ENCODE measurements around the gene MAPK6. TPM values are rescaled to one million over a fixed set of nuclear protein-coding genes. Genes with fewer than 3 reads are reported as not detected.
"Not testable (repeated sequence)": the region's sequence is repeated elsewhere in the genome, so short reads cannot be mapped to it uniquely, and the experiment has no call there.

The MAPK6 gene
- total RNA-seq, 1 experiment from 2014 or later, result 35.9 TPM

DNA sequence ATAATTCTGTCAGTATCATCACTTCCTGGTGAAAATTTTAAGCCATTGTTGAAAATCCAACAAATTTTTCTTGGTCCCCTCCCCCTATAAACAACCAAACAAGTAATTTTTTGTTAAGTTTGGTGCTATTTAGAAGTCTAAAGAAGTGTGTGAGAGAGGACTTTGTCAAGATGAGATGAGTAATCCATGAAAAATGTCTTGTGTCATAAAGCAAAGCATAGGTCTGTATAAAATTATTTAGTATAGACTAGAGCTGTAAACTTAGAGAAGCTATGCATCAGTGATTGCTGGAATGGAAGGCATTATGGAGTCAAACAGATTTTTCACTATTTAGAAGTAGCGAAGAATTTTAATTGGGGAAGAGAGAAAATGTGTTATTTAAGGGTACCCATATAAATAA lies 31.4 kb downstream of the MAPK6 start:
- H3K27me3 Mint-ChIP-seq (ENCODE audit: unreplicated experiment), result no peaks in the 10 kb centered on the region
- CTCF ChIA-PET, result interaction anchor here (1.5 kb wide), 1 partner anchor 29 kb away, joined by 4 read pairs; no protein-coding TSS in a partner anchor
- no peaks in the 10 kb centered on the region for H3K9me3 Mint-ChIP-seq (ENCODE audit: low read depth, unreplicated experiment)
- H3K4me3 Mint-ChIP-seq (ENCODE audit: low read depth, unreplicated experiment), result no peak overlapping the region
- H3K4me1 Mint-ChIP-seq (ENCODE audit: low read depth, unreplicated experiment), result peaks cover 8% of the 10 kb centered on the region
- no TSS peak for BruUV-seq (replicated peaks)
- H3K36me3 Mint-ChIP-seq (ENCODE audit: insufficient read depth, unreplicated experiment), result peaks cover 31% of the 10 kb centered on the region
- TF ChIP-seq, protein P1, sequence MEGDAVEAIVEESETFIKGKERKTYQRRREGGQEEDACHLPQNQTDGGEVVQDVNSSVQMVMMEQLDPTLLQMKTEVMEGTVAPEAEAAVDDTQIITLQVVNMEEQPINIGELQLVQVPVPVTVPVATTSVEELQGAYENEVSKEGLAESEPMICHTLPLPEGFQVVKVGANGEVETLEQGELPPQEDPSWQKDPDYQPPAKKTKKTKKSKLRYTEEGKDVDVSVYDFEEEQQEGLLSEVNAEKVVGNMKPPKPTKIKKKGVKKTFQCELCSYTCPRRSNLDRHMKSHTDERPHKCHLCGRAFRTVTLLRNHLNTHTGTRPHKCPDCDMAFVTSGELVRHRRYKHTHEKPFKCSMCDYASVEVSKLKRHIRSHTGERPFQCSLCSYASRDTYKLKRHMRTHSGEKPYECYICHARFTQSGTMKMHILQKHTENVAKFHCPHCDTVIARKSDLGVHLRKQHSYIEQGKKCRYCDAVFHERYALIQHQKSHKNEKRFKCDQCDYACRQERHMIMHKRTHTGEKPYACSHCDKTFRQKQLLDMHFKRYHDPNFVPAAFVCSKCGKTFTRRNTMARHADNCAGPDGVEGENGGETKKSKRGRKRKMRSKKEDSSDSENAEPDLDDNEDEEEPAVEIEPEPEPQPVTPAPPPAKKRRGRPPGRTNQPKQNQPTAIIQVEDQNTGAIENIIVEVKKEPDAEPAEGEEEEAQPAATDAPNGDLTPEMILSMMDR (IDR thresholded peaks at IDR 0.05; ENCODE audit: unreplicated experiment), result no peak
- DNase-seq, result no peak
- no peak overlapping the region for H3K27ac Mint-ChIP-seq (ENCODE audit: unreplicated experiment)
- intact Hi-C loops (cut with micrococcal nuclease; ENCODE audit: unreplicated experiment), result no loop called here

DNA sequence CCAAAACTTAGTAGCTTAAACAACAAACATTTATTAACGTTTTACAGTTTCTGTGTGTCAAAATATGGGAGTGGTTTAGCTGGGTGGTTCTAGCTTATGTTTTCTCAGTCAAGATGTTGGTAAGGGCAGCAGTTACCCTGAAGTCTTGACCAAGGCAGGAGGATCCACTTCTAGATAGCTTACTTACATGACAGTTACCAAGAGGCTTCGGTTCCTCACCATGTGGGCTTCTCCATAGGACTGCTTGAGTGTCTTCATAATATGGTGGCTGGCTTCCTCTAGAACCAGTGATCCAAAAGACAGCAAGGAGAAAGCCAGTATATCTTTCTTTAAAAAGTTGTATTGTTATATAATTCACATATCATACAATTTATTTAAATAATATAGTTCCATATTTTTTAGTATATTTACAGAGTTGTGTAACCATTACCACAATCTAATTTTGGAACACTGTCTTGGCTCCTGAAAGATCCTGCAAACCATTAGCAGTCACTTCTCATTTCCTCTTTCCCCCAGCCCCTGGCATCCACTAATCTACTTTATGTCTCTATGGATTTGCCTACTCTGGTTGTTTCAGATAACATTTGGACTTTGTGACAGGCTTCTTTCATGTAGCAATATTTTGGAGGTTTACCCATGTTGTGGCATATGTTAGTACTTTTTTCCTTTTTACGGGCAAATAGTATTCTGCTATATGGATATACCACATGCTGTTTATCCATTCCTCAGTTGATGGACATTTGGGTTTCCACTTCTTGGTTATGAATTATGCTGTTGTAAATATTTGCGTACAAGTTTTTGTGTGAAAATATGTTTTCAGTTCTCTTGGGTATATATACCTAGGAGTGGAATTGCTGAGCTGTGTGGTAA lies 33.3 kb downstream of the MAPK6 start:
- peaks cover 8% of the 10 kb centered on the region for H3K4me1 Mint-ChIP-seq (ENCODE audit: low read depth, unreplicated experiment)
- peaks cover 30% of the 10 kb centered on the region for H3K36me3 Mint-ChIP-seq (ENCODE audit: insufficient read depth, unreplicated experiment)
- no peak overlapping the region for H3K27ac Mint-ChIP-seq (ENCODE audit: unreplicated experiment)
- TF ChIP-seq, protein P1 (IDR thresholded peaks at IDR 0.05; ENCODE audit: unreplicated experiment), result no peak
- DNase-seq, result no peak
- H3K4me3 Mint-ChIP-seq (ENCODE audit: low read depth, unreplicated experiment), result no peak overlapping the region
- H3K27me3 Mint-ChIP-seq (ENCODE audit: unreplicated experiment), result no peaks in the 10 kb centered on the region
- H3K9me3 Mint-ChIP-seq (ENCODE audit: low read depth, unreplicated experiment), result no peaks in the 10 kb centered on the region
- intact Hi-C loops (cut with micrococcal nuclease; ENCODE audit: unreplicated experiment), result no loop called here
- CTCF ChIA-PET, result no interaction called here
- BruUV-seq (replicated peaks), result no TSS peak

DNA sequence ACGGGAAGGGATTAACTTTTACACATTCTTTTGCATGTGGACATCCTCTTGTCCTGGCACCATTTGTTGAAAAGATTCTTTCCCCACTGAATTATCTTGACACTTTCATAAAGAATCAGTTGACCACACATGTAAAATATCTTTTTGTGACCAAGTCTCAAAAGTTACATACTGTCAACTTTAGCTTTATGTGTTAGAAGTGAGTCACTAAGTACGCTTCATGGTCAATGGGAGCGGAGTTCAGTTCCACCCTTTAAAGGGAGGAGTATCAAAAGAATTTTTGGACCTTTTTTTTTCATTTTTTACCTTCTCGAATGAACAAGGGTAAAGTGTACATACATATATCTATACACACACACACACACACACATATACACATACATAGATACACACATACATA lies 35.4 kb downstream of the MAPK6 start:
- Mint-ChIP-seq H3K4me1 (ENCODE audit: low read depth, unreplicated experiment) (peaks cover 8% of the 10 kb centered on the region), H3K27me3 (ENCODE audit: unreplicated experiment) (no peaks in the 10 kb centered on the region), H3K9me3 (ENCODE audit: low read depth, unreplicated experiment) (no peaks in the 10 kb centered on the region), H3K36me3 (ENCODE audit: insufficient read depth, unreplicated experiment) (peaks cover 25% of the 10 kb centered on the region), H3K27ac (ENCODE audit: unreplicated experiment) (no peak overlapping the region), H3K4me3 (ENCODE audit: low read depth, unreplicated experiment) (no peak overlapping the region)
- intact Hi-C loops (cut with micrococcal nuclease; ENCODE audit: unreplicated experiment), result no loop called here
- CTCF ChIA-PET, result no interaction called here
- no TSS peak for BruUV-seq (replicated peaks)
- DNase-seq, result no peak
- TF ChIP-seq, protein P1 (IDR thresholded peaks at IDR 0.05; ENCODE audit: unreplicated experiment), result no peak

DNA sequence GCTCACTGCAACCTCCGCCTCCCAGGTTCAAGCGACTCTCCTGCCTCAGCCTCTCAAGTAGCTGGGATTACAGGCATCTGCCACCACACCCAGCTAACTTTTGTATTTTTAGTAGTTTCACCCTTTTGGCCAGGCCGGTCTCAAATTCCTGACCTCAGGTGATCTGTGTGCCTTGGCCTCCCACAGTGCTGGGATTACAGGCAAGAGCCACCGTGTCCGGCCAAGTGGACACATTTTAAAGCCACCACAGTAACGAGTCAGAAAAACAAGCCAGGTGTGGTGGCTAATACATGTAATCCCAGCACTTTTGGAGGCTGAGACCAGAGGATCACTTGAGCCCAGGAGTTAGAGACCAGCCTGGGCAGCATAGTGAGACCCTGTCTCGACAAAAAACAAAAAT lies 35.8 kb downstream of the MAPK6 start:
- H3K4me3 Mint-ChIP-seq (ENCODE audit: low read depth, unreplicated experiment); H3K27me3 Mint-ChIP-seq (ENCODE audit: unreplicated experiment); H3K4me1 Mint-ChIP-seq (ENCODE audit: low read depth, unreplicated experiment); CTCF ChIA-PET; BruUV-seq (replicated peaks); DNase-seq; intact Hi-C loops (cut with micrococcal nuclease; ENCODE audit: unreplicated experiment); H3K27ac Mint-ChIP-seq (ENCODE audit: unreplicated experiment); H3K9me3 Mint-ChIP-seq (ENCODE audit: low read depth, unreplicated experiment): not testable (repeated sequence)
- H3K36me3 Mint-ChIP-seq (ENCODE audit: insufficient read depth, unreplicated experiment), result peaks cover 25% of the 10 kb centered on the region

DNA sequence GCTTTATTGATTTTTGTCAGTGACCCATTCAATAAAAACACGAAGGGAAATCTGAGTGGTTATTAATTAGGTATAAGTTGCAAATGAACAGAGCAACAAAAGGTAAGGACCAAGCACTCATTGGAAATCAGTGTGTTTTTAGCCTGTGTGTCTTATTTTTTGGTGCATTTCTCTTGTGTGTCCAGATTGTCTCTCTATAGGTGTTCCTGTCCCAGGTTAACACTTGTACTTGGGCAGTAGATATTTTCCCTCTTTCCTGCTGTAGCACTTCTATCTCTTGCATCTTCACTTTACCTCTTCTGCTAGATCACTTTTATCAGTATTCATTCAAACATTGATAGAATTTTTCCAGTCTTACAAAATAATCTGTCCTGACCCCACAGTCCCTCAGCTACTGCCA lies 37.0 kb downstream of the MAPK6 start:
- Mint-ChIP-seq H3K4me1 (ENCODE audit: low read depth, unreplicated experiment) (no peaks in the 10 kb centered on the region), H3K9me3 (ENCODE audit: low read depth, unreplicated experiment) (no peaks in the 10 kb centered on the region), H3K27me3 (ENCODE audit: unreplicated experiment) (no peaks in the 10 kb centered on the region), H3K4me3 (ENCODE audit: low read depth, unreplicated experiment) (no peak overlapping the region), H3K27ac (ENCODE audit: unreplicated experiment) (no peak overlapping the region), H3K36me3 (ENCODE audit: insufficient read depth, unreplicated experiment) (peaks cover 15% of the 10 kb centered on the region)
- CTCF ChIA-PET, result no interaction called here
- TF ChIP-seq, protein P1 (IDR thresholded peaks at IDR 0.05; ENCODE audit: unreplicated experiment), result no peak
- intact Hi-C loops (cut with micrococcal nuclease; ENCODE audit: unreplicated experiment), result no loop called here
- no TSS peak for BruUV-seq (replicated peaks)
- DNase-seq, result no peak
